Activated gamma-delta T cell treated with anti-CD3 and anti-CD28 coated beads, Interleukin-2, amount 50 U/mL, for 16 hours (primary cell): Measurements from ENCODE around the gene FAM174C.

Source experiments
- DNase-seq: peaks from one replicate; pipeline ENCODE4 v3.0.0-alpha.2; 2020; ENCODE audit warnings: low read depth

FAM174C gene

GRCh38 chr19:1286487-1287353, 11.4 kb downstream of the FAM174C start:
- no peak for DNase-seq

- no peak for DNase-seq
These were observed 12.3 kb downstream of the FAM174C start for GRCh38 chr19:1287354-1288225.

GRCh38 chr19:1288226-1288612, 12.9 kb downstream of the FAM174C start:
- DNase-seq = no peak

GRCh38 chr19:1288833-1289685, 13.7 kb downstream of the FAM174C start:
- DNase-seq = no peak

GRCh38 chr19:1289686-1290025, 14.3 kb downstream of the FAM174C start:
- DNase-seq = no peak

- DNase-seq = no peak
These were observed 14.9 kb downstream of the FAM174C start for GRCh38 chr19:1290196-1290702.

- no peak for DNase-seq
These were observed 15.6 kb downstream of the FAM174C start for GRCh38 chr19:1290703-1291651.

GRCh38 chr19:1291761-1292418, 16.6 kb downstream of the FAM174C start:
- no peak for DNase-seq

GRCh38 chr19:1292419-1293151, 17.3 kb downstream of the FAM174C start:
- no peak for DNase-seq

- no peak for DNase-seq
These were observed 18.7 kb downstream of the FAM174C start for GRCh38 chr19:1293782-1294604.

- DNase-seq = no peak
These were observed 19.4 kb downstream of the FAM174C start for GRCh38 chr19:1294688-1295087.

- peak; percentile 36 for DNase-seq
These were observed 20.1 kb downstream of the FAM174C start for GRCh38 chr19:1295169-1296012.

GRCh38 chr19:1296078-1296477, 20.7 kb downstream of the FAM174C start:
- no peak for DNase-seq

GRCh38 chr19:1296575-1297271, 21.4 kb downstream of the FAM174C start:
- DNase-seq = no peak

- DNase-seq = no peak
These were observed 22.9 kb downstream of the FAM174C start for GRCh38 chr19:1298235-1298634.

- DNase-seq = no peak
These were observed 24.5 kb downstream of the FAM174C start for GRCh38 chr19:1299801-1300200.
